HAP-1 (cell line): ENCODE data around the gene EGLN2.
"Not testable (repeated sequence)": the region's sequence is repeated elsewhere in the genome, so short reads cannot be mapped to it uniquely, and the experiment has no call there.

ENCODE experiments used
- DNase-seq, 2 experiments: peaks; one replicate each; pipeline ENCODE4 v3.0.0-alpha.2; 2016 to 2020; ENCODE audit warnings: low spot score in 2 of 2
- H3K27me3 ChIP-seq: fragments of 250-450 bp; sonication (Bioruptor Pico); 2 replicates; pipeline ENCODE4 v1.5.1; 2020; ENCODE audit warnings: low read depth, mild to moderate bottlenecking, moderate library complexity
- H3K36me3 ChIP-seq: fragments of 250-450 bp; sonication (Bioruptor Pico); replicated peaks from 2 replicates; pipeline ENCODE4 v1.5.1; 2020; ENCODE audit warnings: mild to moderate bottlenecking
- H3K4me1 ChIP-seq: fragments of 250-450 bp; sonication (Bioruptor Pico); 2 replicates; pipeline ENCODE4 v1.5.1; 2020; ENCODE audit warnings: mild to moderate bottlenecking
- H3K4me3 ChIP-seq: fragments of 250-450 bp; sonication (Bioruptor Pico); 2 replicates; pipeline ENCODE4 v1.5.1; 2020; ENCODE audit warnings: mild to moderate bottlenecking, moderate library complexity
- H3K9me3 ChIP-seq: fragments of 250-450 bp; sonication (Bioruptor Pico); 2 replicates; pipeline ENCODE4 v1.5.1; 2020; ENCODE audit warnings: mild to moderate bottlenecking, moderate library complexity
- in situ Hi-C: fragments of 300-500 bp; cut with MboI; formaldehyde crosslinking; loops from 3 replicates; pipeline ENCODE4 v1.14.3; 2020; ENCODE audit warnings: low sequenced_read_pairs, inconsistent platforms, mixed read lengths

Gene EGLN2

GRCh38 chr19:40763963-40764362, 35.0 kb upstream of the EGLN2 start:
- Histone ChIP-seq H3K27me3 (no peaks in the 10 kb centered on the region), H3K36me3 (peaks cover 77% of the 10 kb centered on the region), H3K4me1 (no peaks in the 10 kb centered on the region), H3K9me3 (no peaks in the 10 kb centered on the region), H3K4me3 (no peak overlapping the region)
- no peak for DNase-seq
- in situ Hi-C loops = no loop called here

DNA sequence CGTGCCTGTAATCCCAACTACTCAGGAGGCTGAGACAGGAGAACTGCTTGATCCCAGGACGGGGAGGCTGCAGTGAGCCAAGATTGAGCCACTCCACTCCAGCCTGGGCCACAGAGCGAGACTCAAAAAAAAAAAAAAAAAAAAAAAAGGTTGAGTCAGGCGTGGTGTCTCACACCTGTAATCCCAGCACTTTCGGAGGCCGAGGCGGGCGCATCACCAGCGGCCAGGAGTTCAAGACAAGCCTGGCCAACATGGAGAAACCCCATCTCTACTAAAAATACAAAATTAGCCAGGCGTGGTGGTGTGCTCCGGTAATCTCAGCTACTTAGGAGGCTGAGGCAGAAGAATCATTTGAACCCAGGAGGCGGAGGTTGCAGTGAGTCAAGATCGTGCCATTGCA, 32.6 kb upstream of the EGLN2 start:
- H3K9me3 ChIP-seq, in situ Hi-C loops: not testable (repeated sequence)
- peaks cover 56% of the 10 kb centered on the region for H3K36me3 ChIP-seq

DNA sequence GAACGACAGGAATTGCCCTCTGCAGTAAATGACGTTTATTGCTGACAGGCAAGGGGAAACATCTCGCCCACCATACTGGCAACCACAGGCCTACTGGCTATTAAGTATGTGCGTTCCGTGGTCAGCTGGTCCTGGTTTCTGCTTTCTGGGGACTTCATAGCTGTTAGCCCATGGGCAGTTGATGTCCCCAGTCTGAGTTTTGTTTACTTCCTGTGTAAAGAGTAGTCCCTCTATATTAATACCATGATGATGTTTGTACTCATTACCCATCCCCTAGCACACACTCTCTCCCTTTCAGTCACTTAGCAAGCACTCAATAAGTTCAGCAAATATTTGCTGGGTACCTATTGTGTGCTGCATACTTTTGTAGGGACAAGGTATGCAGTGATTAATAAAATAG, 30.1 kb upstream of the EGLN2 start:
- peaks cover 31% of the 10 kb centered on the region for H3K36me3 ChIP-seq
- in situ Hi-C loops = no loop called here

More for the DNA sequence above, 32.6 kb upstream of the EGLN2 start:
- H3K4me3 ChIP-seq, H3K27me3 ChIP-seq, DNase-seq, H3K4me1 ChIP-seq: not testable (repeated sequence)

DNA sequence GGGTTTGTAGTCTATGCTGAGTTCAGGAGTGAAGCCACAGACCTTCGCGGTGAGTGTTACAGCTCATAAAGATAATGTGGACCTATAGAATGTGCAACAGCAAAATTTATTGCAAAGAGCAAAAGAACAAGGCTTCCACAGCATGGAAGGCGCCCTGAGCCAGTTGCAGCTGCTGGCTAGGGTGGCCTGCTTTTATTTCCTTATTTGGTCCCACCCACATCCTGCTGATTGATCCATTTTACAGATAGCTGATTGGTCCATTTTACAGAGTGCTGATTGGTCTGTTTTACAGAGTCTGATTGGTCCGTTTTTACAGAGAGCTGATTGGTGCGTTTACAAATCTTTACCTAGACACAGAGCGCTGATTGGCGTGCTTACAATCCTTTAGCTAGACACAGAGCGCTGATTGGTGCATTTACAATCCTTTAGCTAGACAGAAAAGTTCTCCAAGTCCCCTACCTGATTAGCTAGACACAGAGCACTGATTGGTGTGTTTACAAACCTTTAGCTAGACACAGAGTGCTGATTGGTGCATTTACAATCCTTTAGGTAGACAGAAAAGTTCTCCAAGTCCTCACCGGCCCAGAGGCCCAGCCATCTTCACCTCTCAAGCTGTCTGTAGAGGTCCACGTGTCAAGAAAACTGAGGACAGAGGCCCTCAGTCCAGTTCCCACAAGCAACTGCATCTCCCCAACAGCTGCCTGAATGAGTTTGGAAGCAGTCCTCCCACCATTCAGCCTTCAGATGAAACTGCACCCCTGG, 27.7 kb upstream of the EGLN2 start:
- in situ Hi-C loops, H3K4me3 ChIP-seq, DNase-seq, H3K4me1 ChIP-seq, H3K27me3 ChIP-seq, H3K9me3 ChIP-seq, H3K36me3 ChIP-seq: not testable (repeated sequence)

More for the DNA sequence above, 30.1 kb upstream of the EGLN2 start:
- DNase-seq = no peak
- no peaks in the 10 kb centered on the region for H3K9me3 ChIP-seq
- no peak overlapping the region for H3K4me3 ChIP-seq
- H3K4me1 ChIP-seq = no peaks in the 10 kb centered on the region
- H3K27me3 ChIP-seq = no peaks in the 10 kb centered on the region

DNA sequence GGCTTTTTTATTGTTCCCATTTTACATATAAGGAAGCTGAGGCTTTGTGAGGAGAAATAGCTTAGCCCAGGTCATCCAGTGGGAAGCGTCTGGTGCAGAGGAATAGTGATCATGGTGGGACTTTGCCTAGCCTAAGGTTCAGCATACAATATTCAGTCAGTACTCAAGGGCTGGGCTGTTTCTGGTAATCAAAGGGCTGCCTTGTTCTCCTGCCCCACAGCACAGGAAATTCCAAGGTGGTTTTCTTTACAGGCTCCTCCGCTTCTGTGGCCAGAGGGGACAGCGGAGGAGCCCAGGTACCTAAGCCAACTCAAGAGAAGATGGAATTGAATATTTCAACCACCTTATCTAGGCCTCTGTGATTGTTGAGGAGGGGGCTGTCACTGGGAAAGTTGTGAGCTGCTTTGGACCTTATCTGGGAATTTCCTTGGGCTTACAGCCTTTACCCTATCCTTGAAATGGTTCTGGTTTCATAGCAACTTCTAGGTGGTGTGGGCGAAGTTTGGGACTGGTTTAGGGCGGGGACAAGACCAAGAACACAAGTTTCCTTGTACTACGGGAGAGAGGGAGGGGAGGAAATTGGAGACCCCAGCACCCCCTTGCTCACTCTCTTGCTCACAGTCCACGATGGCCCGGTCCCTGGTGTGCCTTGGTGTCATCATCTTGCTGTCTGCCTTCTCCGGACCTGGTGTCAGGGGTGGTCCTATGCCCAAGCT, 23.9 kb upstream of the EGLN2 start, which contains the start of gene MIA:
Gene MIA (plus strand): TSS at position 606 of the 716 bp plus-strand sequence. CDS start 22 bp downstream, at position 628.
- Histone ChIP-seq H3K27me3 (no peaks in the 10 kb centered on the region), H3K4me3 (no peak within 1 kb of the TSS), H3K36me3 (no peaks in the 10 kb centered on the region), H3K4me1 (peaks cover 10% of the 10 kb centered on the region), H3K9me3 (no peaks in the 10 kb centered on the region)
- in situ Hi-C loops = no loop called here
- DNase-seq = no peak

GRCh38 chr19:40775632-40776022, 23.4 kb upstream of the EGLN2 start:
- no peaks in the 10 kb centered on the region for H3K27me3 ChIP-seq
- no peak for DNase-seq
- in situ Hi-C loops = no loop called here

DNA sequence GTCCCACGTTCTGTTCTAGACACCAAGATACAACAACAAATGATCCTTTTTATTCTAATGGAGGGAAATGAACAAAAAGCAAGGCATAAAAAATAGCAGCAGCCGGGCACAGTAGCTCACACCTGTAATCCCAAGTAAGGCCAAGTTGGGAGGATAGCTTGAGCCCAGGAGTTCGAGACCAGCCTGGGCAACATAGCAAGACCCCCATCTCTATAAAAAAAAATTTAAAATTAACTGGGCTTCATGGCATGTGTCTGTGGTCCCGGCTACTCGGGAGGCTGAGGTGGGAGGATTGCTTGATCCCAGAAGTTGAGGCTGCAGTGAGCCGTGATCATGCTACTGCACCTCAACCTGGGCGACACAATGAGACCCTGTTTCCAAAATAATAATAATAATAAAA, 22.6 kb upstream of the EGLN2 start:
- DNase-seq = no peak
- H3K4me3 ChIP-seq = no peak overlapping the region
- H3K36me3 ChIP-seq = no peaks in the 10 kb centered on the region
- H3K9me3 ChIP-seq = no peaks in the 10 kb centered on the region
- no peaks in the 10 kb centered on the region for H3K27me3 ChIP-seq
- in situ Hi-C loops = no loop called here
- H3K4me1 ChIP-seq = peaks cover 10% of the 10 kb centered on the region

More at GRCh38 chr19:40775632-40776022, 23.4 kb upstream of the EGLN2 start:
- no peaks in the 10 kb centered on the region for H3K36me3 ChIP-seq
- no peak overlapping the region for H3K4me3 ChIP-seq
- H3K4me1 ChIP-seq = peaks cover 10% of the 10 kb centered on the region
- H3K9me3 ChIP-seq = no peaks in the 10 kb centered on the region

DNA sequence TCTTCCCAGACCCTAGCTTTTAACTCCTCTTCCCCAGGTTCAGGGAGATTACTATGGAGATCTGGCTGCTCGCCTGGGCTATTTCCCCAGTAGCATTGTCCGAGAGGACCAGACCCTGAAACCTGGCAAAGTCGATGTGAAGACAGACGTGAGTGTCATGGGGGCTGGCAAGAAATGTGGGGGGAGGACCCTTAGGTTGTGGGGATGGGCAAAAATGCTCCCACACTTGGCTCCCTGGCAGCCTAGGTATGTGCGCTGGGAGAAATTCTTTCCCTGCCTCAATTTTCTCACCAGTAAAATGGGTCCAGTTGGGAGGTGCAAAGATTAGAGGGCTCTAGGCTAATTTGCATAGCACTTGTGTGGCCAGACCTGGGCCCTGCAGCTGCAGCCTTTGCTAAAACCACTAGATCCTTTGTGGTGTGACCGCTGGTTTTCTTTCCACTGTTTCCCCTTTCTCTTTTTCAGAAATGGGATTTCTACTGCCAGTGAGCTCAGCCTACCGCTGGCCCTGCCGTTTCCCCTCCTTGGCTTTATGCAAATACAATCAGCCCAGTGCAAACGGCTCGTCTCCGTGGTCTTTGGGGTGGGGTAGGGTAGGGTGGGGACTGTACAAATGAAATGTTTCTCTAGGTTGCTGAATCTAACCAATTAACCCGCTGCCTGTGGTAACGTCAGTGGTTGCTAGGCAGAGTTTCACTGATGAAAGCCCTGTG, 21.9 kb upstream of the EGLN2 start:
- H3K36me3 ChIP-seq = no peaks in the 10 kb centered on the region
- peak; percentile 93 to 94 for DNase-seq
- peak overlapping the region; percentile 59 for H3K4me3 ChIP-seq
- in situ Hi-C loops = no loop called here
- no peaks in the 10 kb centered on the region for H3K27me3 ChIP-seq
- peaks cover 10% of the 10 kb centered on the region for H3K4me1 ChIP-seq
- H3K9me3 ChIP-seq = no peaks in the 10 kb centered on the region

- Histone ChIP-seq H3K9me3 (no peaks in the 10 kb centered on the region), H3K4me3 (peak overlapping the region; percentile 59), H3K36me3 (no peaks in the 10 kb centered on the region), H3K4me1 (peaks cover 10% of the 10 kb centered on the region), H3K27me3 (no peaks in the 10 kb centered on the region)
- no peak for DNase-seq
- in situ Hi-C loops = no loop called here
Measured at GRCh38 chr19:40777645-40777936, 21.4 kb upstream of the EGLN2 start.

DNA sequence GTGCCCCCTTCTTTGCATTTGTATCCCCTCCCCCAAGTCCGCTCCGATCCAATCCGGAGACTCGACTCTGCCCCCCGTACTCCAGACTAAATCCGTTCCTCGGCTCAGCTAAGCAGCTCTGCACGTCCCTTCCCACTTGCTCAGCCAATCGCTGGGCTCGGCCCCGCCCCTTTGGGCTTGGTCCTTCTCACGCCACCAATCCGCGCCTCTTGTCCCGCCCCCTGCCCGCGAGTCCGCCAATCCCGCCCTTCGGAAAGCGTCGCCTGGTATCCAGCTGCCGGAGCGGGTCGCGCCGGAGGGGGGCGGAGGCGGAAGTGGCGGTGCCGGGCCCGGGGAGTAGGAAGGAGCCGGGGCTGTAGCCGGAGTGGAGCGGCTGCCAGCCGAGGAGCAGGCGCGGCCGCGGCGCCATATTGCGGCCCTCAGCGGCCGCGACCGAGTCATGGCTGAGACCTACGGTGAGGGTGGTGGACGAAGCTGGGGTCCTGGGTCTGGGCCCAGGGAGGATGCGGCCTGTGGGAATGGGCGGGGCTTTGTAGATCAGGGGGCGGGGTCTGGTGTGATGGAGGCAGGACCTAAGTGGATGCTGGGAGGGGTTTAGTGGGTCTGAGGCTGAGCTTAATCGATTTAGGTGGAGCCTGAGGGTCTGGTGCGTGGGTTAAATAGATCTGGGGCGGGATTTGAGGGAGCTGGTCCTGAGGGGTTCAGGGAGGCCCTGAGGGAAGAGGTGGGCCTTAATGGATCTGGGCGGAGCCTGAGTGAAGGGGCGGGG, 20.9 kb upstream of the EGLN2 start, which contains the start of gene RAB4B:
Gene RAB4B (plus strand): TSS at position 311 of the 769 bp plus-strand sequence. CDS start 129 bp downstream, at position 440.
- no peaks in the 10 kb centered on the region for H3K9me3 ChIP-seq
- H3K4me3 ChIP-seq = peak within 1 kb of the TSS; percentile 59
- H3K36me3 ChIP-seq = no peaks in the 10 kb centered on the region
- peaks cover 10% of the 10 kb centered on the region for H3K4me1 ChIP-seq
- DNase-seq = peak; percentile 100
- in situ Hi-C loops = no loop called here
- H3K27me3 ChIP-seq = no peaks in the 10 kb centered on the region

DNA sequence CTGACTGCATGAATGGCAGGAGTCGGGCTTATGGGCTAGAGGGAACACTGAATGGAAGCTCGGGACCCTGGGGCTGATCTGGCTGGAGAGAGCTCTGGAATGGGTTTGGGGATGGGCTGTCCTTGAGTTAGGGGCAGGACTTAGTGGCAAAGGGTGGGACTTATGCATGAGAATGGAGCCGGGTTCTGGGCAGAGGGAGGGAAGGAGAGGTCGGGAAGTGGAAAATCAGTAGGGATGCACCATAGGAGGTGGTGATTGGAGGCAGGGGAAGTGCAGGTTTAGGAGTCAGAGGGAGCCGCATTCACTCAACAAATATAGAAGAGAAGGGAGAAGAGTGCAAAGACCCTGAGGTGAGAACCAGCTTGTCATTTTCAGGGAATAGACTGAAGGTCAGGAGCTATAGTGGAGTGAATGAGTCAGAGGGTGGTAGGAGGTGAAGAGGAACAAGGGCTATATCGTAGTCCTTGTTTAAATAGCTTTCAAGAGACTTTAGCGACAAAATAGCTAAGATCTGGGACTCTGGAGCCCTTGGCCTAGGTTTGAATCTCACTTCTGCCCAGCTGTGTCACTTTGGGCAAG, 20.2 kb upstream of the EGLN2 start:
- DNase-seq = no peak
- in situ Hi-C loops = no loop called here
- no peaks in the 10 kb centered on the region for H3K9me3 ChIP-seq
- no peaks in the 10 kb centered on the region for H3K36me3 ChIP-seq
- H3K4me1 ChIP-seq = peaks cover 10% of the 10 kb centered on the region
- H3K27me3 ChIP-seq = no peaks in the 10 kb centered on the region
- peak overlapping the region; percentile 59 for H3K4me3 ChIP-seq

GRCh38 chr19:40780582-40780981, 18.4 kb upstream of the EGLN2 start:
- Histone ChIP-seq H3K9me3 (no peaks in the 10 kb centered on the region), H3K4me1 (peaks cover 10% of the 10 kb centered on the region), H3K36me3 (no peaks in the 10 kb centered on the region), H3K4me3 (no peak overlapping the region), H3K27me3 (no peaks in the 10 kb centered on the region)
- in situ Hi-C loops = no loop called here
- DNase-seq = no peak

- H3K4me3 ChIP-seq = no peak overlapping the region
- no peaks in the 10 kb centered on the region for H3K9me3 ChIP-seq
- in situ Hi-C loops = no loop called here
- H3K4me1 ChIP-seq = peaks cover 10% of the 10 kb centered on the region
- H3K27me3 ChIP-seq = no peaks in the 10 kb centered on the region
- no peak for DNase-seq
- H3K36me3 ChIP-seq = no peaks in the 10 kb centered on the region
Measured at GRCh38 chr19:40781140-40781539, 17.9 kb upstream of the EGLN2 start.
